Measurements from ENCODE around the gene SLIT3.

SLIT3 gene

GRCh38 chr5:169015991-169016390, 284.9 kb downstream of the SLIT3 start:
- DNase-seq, result no peak

GRCh38 chr5:169013846-169014245, 287.1 kb downstream of the SLIT3 start:
- DNase-seq, result no peak

- no peak for DNase-seq
These were observed 287.7 kb downstream of the SLIT3 start for GRCh38 chr5:169013208-169013728.

GRCh38 chr5:169012450-169012849, 288.5 kb downstream of the SLIT3 start:
- DNase-seq, result no peak

GRCh38 chr5:169011451-169011850, 289.5 kb downstream of the SLIT3 start:
- no peak for DNase-seq

- DNase-seq, result no peak
These were observed 289.9 kb downstream of the SLIT3 start for GRCh38 chr5:169011009-169011408.

GRCh38 chr5:169009123-169009522, 291.8 kb downstream of the SLIT3 start:
- DNase-seq, result no peak

GRCh38 chr5:169006842-169007790, 293.8 kb downstream of the SLIT3 start:
- DNase-seq, result no peak

- DNase-seq, result no peak
These were observed 296.4 kb downstream of the SLIT3 start for GRCh38 chr5:169004551-169004950.

GRCh38 chr5:169003721-169004541, 297.0 kb downstream of the SLIT3 start:
- DNase-seq, result no peak

GRCh38 chr5:169002953-169003555, 297.9 kb downstream of the SLIT3 start:
- DNase-seq, result no peak

- no peak for DNase-seq
These were observed 299.5 kb downstream of the SLIT3 start for GRCh38 chr5:169001394-169001793.

GRCh38 chr5:168995024-168995423, 305.9 kb downstream of the SLIT3 start:
- no peak for DNase-seq

GRCh38 chr5:168992687-168993086, 308.3 kb downstream of the SLIT3 start:
- no peak for DNase-seq

GRCh38 chr5:168992016-168992415, 308.9 kb downstream of the SLIT3 start:
- DNase-seq, result no peak

GRCh38 chr5:168991311-168991710, 309.6 kb downstream of the SLIT3 start:
- DNase-seq, result no peak

GRCh38 chr5:168990679-168991078, 310.3 kb downstream of the SLIT3 start:
- no peak for DNase-seq

GRCh38 chr5:168989731-168990505, 311.0 kb downstream of the SLIT3 start:
- DNase-seq, result no peak

- DNase-seq, result no peak
These were observed 312.2 kb downstream of the SLIT3 start for GRCh38 chr5:168988699-168989098.

GRCh38 chr5:168987543-168988300, 313.2 kb downstream of the SLIT3 start:
- peak; percentile 74 for DNase-seq

GRCh38 chr5:168985454-168985853, 315.5 kb downstream of the SLIT3 start:
- no peak for DNase-seq

All from OCI-M1 (cell line).